AG04450 (cell line): Measurements from ENCODE around the gene PUS7. TPM values are rescaled to one million over a fixed set of nuclear protein-coding genes. Genes with fewer than 3 reads are reported as not detected.
A peak's percentile ranks its signal among the peaks of the same experiment; 100 is the strongest.
"Not testable (repeated sequence)": the region's sequence is repeated elsewhere in the genome, so short reads cannot be mapped to it uniquely, and the experiment has no call there.

Source experiments
- CTCF ChIA-PET: fragments of 300-600, 350-600 bp; formaldehyde crosslinking; extraction: SDS; loops from one replicate; lab custom pipeline; 2022; ENCODE audit warnings: antibody characterized with exemption, inconsistent platforms; lab: Charles Lee
- POLR2A ChIA-PET: fragments of 350-600 bp; formaldehyde crosslinking; extraction: SDS; loops from one replicate; lab custom pipeline; 2021; ENCODE audit warnings: antibody characterized with exemption, inconsistent platforms; lab: Yijun Ruan, JAX
- DNase-seq: peaks from one replicate; pipeline ENCODE4 v3.0.0-alpha.2; 2011; ENCODE audit warnings: low read depth, low spot score
- H3K27ac ChIP-seq: one replicate; pipeline ENCODE4 v1.5.1; 2012; ENCODE audit warnings: low read depth, low read length, control low read depth
- H3K27me3 ChIP-seq: one replicate; pipeline ENCODE4 v1.6.0; 2012; ENCODE audit warnings: low read length; ENCODE audit not compliant: control insufficient read depth, insufficient read depth
- H3K4me3 ChIP-seq: 2 replicates; pipeline ENCODE4 v1.5.1; 2011; ENCODE audit warnings: mild to moderate bottlenecking, low read depth, low read length, control low read depth
- H3K9me3 ChIP-seq: 2 replicates; pipeline ENCODE4 v1.5.1; 2012; ENCODE audit warnings: low read length; ENCODE audit not compliant: control insufficient read depth, insufficient read depth
- polyA plus RNA-seq: library from polyadenylated mRNA; depleted of rRNA; stranded (reverse); fragments of >200 nt; gene quantifications from 2 replicates; pipeline ENCODE4 v1.2.3, GENCODE V29; 2011
- TF ChIP-seq, protein P1 (sequence below): IDR thresholded peaks from 2 replicates; pipeline ENCODE4 v1.5.1; 2011; ENCODE audit warnings: low read depth, low read length, control low read depth, inconsistent platforms

Gene PUS7
- polyA plus RNA-seq, 1 experiment, result 13.8 TPM

DNA sequence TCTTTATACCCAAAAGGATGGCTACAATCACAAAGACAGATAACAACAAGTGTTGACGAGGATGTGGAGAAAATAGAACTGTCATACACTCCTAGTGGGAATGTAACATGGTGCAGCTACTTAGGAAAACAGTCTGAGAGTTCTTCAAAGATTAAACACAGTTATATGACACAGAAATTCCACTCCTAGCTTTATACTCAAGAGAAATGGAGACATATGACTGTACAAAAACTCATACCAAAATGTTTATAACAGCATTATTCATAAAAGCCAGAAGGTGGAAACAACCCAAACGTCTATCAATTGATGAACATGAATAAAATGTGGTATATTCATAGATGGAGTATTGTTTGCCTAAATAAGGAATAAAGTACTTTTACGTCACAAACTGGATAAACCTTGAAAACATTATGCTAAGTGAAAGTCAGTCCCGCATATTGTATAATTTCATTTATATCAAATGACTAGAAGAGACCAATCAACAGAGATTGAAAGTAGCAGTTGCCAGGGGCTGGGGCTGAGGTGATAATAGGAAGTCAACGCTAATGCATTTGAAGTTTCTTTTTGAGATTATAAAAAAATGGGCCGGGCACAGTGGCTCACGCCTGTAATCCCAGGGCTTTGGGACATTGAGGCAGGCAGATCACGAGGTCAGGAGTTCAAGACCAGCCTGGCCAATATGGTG lies 71.8 kb downstream of the PUS7 start:
- ChIA-PET POLR2A (no interaction called here), CTCF (no interaction called here)
- TF ChIP-seq, protein P1, sequence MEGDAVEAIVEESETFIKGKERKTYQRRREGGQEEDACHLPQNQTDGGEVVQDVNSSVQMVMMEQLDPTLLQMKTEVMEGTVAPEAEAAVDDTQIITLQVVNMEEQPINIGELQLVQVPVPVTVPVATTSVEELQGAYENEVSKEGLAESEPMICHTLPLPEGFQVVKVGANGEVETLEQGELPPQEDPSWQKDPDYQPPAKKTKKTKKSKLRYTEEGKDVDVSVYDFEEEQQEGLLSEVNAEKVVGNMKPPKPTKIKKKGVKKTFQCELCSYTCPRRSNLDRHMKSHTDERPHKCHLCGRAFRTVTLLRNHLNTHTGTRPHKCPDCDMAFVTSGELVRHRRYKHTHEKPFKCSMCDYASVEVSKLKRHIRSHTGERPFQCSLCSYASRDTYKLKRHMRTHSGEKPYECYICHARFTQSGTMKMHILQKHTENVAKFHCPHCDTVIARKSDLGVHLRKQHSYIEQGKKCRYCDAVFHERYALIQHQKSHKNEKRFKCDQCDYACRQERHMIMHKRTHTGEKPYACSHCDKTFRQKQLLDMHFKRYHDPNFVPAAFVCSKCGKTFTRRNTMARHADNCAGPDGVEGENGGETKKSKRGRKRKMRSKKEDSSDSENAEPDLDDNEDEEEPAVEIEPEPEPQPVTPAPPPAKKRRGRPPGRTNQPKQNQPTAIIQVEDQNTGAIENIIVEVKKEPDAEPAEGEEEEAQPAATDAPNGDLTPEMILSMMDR, result no peak
- no peak for DNase-seq
- Histone ChIP-seq H3K4me3 (no peak overlapping the region), H3K27me3 (no peaks in the 10 kb centered on the region), H3K27ac (no peak overlapping the region), H3K9me3 (no peaks in the 10 kb centered on the region)

- Histone ChIP-seq H3K27ac (no peak overlapping the region), H3K27me3 (no peaks in the 10 kb centered on the region), H3K4me3 (no peak overlapping the region), H3K9me3 (no peaks in the 10 kb centered on the region)
- ChIA-PET CTCF (no interaction called here), POLR2A (no interaction called here)
- DNase-seq, result no peak
- TF ChIP-seq, protein P1, result no peak
Measured at GRCh38 chr7:105448181-105448580, 73.9 kb downstream of the PUS7 start.

GRCh38 chr7:105444342-105444987 lies 77.6 kb downstream of the PUS7 start:
- H3K4me3 ChIP-seq, result no peak overlapping the region
- ChIA-PET CTCF (interaction anchor here (0.5 kb wide), 1 partner anchor 1997 kb away, joined by 3 read pairs; no protein-coding TSS in a partner anchor), POLR2A (no interaction called here)
- no peaks in the 10 kb centered on the region for H3K9me3 ChIP-seq
- no peak overlapping the region for H3K27ac ChIP-seq
- no peaks in the 10 kb centered on the region for H3K27me3 ChIP-seq
- TF ChIP-seq, protein P1, result no peak
- no peak for DNase-seq

GRCh38 chr7:105442214-105442613 lies 79.9 kb downstream of the PUS7 start:
- H3K27ac ChIP-seq, POLR2A ChIA-PET, H3K4me3 ChIP-seq, DNase-seq, H3K9me3 ChIP-seq, H3K27me3 ChIP-seq: not testable (repeated sequence)
- CTCF ChIA-PET, result interaction anchor here (1.9 kb wide), 1 partner anchor 13 kb away, joined by 4 read pairs; no protein-coding TSS in a partner anchor

DNA sequence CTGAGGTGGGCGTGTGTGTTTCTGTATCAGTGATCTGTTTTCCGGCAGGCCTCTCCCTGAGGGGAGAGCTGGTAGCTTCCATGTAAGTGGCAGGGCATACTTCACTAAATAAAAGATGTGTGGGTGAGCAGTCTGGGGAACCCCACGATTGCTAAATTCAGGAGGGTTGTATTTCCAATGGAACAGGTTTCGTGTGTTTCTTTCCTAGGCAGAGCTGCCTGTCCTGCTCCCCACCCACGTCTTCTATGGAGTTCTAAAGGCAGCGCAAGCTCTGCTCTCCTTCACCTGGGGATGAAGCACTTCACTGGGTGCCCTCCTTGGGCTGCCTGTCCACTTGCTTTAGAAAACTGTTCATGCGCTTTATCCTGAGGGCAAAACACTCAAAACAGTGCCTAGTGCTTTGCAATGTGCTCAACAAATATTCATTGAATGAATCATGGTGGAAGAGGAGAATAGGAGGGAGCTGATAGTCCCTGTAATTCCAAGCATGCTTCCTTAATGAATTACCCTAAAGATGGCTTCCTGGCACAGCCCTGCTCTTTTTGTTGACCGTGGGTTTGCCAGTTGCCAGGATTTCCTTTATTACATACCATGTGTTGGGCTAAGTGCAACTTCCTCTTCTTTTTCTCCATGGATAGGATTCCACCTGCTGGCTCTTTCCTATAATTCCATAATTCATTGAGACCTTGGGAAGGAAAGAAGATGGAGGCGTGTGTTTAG lies 82.7 kb downstream of the PUS7 start:
- Histone ChIP-seq H3K27me3 (no peaks in the 10 kb centered on the region), H3K4me3 (no peak overlapping the region), H3K9me3 (no peaks in the 10 kb centered on the region), H3K27ac (peak overlapping the region; percentile 81)
- peak; percentile 38 for DNase-seq
- ChIA-PET POLR2A (no interaction called here), CTCF (interaction anchor here (1.4 to 1.7 kb wide), 4 partner anchors 9 to 92 kb away, joined by 3 to 7 read pairs (median 4); partner anchors contain the start of gene RINT1)
- TF ChIP-seq, protein P1, result peak; percentile 9; the same call in 1 of the 2 replicates
